Measurements from ENCODE around the gene PTCSC3. TPM values are rescaled to one million over a fixed set of nuclear protein-coding genes. Genes with fewer than 3 reads are reported as not detected.

PTCSC3 gene
- total RNA-seq, 1 donor from 2014 or later, result not detected

GRCh38 chr14:36214476-36215216, 38.1 kb upstream of the PTCSC3 start:
- no peak overlapping the region for H3K27ac Mint-ChIP-seq
- H3K9me3 Mint-ChIP-seq (ENCODE audit: low read depth), result no peaks in the 10 kb centered on the region
- no peak overlapping the region for H3K4me3 Mint-ChIP-seq (ENCODE audit: low read depth)
- H3K36me3 Mint-ChIP-seq (ENCODE audit: insufficient read depth), result no peaks in the 10 kb centered on the region
- no peak for TF ChIP-seq CTCF (IDR thresholded peaks at IDR 0.05; ENCODE audit: unreplicated experiment)
- peaks cover 100% of the 10 kb centered on the region for H3K27me3 Mint-ChIP-seq
- DNase-seq (ENCODE audit: low spot score, unreplicated experiment), result no peak
- H3K4me1 Mint-ChIP-seq (ENCODE audit: low read depth), result peaks cover 4% of the 10 kb centered on the region

DNA sequence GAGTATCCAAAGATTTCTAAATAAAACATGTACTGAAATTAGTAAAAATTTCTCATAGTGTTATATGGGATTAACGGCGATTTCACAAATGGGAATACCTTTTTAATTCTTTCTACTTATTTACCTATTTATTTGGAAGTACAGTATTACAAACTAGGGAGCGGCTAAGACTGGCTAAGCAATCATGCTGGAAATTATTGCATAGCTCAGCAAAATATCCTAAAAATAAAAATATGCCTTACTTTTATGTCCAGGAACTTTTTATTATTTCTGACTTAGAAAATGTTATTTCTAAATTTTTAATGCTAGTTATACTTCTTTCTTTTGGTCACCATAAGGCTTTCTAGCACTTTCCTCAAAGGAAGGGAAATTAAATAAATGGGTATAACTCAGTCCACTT, 36.5 kb upstream of the PTCSC3 start:
- no peak overlapping the region for H3K27ac Mint-ChIP-seq
- H3K27me3 Mint-ChIP-seq, result peaks cover 98% of the 10 kb centered on the region
- H3K4me3 Mint-ChIP-seq (ENCODE audit: low read depth), result no peak overlapping the region
- H3K4me1 Mint-ChIP-seq (ENCODE audit: low read depth), result peaks cover 10% of the 10 kb centered on the region
- no peak for TF ChIP-seq CTCF (IDR thresholded peaks at IDR 0.05; ENCODE audit: unreplicated experiment)
- H3K9me3 Mint-ChIP-seq (ENCODE audit: low read depth), result no peaks in the 10 kb centered on the region
- no peak for DNase-seq (ENCODE audit: low spot score, unreplicated experiment)
- no peaks in the 10 kb centered on the region for H3K36me3 Mint-ChIP-seq (ENCODE audit: insufficient read depth)

DNA sequence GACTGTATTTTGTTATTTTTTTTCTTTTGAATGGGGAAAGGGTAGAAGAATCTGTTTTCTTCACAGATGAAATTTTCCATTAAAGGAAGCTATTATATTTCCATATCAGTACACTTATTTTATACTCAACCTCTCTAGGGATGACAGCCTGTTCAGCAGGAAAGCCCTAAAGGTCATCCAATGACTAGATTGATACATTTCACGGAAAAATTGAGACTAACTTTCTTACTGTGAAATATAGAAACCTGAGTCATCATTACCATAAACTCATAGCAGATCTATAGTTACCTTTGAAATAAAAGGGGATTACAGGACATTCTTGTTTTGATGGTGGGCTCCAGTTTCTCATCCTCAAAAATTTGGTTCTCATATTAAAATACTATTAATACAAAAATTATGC, 36.1 kb upstream of the PTCSC3 start:
- H3K27me3 Mint-ChIP-seq, result peaks cover 98% of the 10 kb centered on the region
- no peak for TF ChIP-seq CTCF (IDR thresholded peaks at IDR 0.05; ENCODE audit: unreplicated experiment)
- H3K36me3 Mint-ChIP-seq (ENCODE audit: insufficient read depth), result no peaks in the 10 kb centered on the region
- no peak overlapping the region for H3K27ac Mint-ChIP-seq
- DNase-seq (ENCODE audit: low spot score, unreplicated experiment), result no peak
- H3K9me3 Mint-ChIP-seq (ENCODE audit: low read depth), result no peaks in the 10 kb centered on the region
- peaks cover 10% of the 10 kb centered on the region for H3K4me1 Mint-ChIP-seq (ENCODE audit: low read depth)
- H3K4me3 Mint-ChIP-seq (ENCODE audit: low read depth), result no peak overlapping the region

DNA sequence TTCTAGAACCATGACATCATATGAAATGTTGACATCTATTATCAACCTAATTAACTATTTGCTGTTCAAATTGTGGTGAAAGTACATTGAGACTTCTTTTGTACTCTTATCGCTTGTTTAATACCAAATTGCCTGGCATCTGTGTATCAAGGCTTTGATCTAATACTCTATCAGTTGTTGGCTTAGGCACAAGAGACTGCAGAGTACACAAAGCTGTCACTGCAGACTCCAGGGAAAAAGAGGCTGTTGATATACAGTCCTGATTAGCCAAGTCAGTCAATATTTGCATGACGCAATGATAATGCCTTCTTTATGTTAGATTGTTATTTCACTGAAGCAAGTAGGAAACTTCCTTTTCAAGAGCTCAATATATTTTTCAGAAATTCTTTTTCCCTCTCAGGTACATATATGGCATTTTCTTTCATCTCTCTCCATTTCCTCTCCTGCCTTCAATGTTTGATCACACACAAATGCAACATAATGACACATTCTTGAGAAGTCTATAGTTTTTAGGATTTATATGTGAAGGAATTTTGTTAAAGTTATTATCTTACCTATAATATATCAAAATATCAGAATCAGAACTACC, 32.3 kb upstream of the PTCSC3 start:
- Mint-ChIP-seq H3K27ac (no peak overlapping the region), H3K4me3 (ENCODE audit: low read depth) (no peak overlapping the region), H3K9me3 (ENCODE audit: low read depth) (no peaks in the 10 kb centered on the region), H3K36me3 (ENCODE audit: insufficient read depth) (no peaks in the 10 kb centered on the region), H3K27me3 (peaks cover 98% of the 10 kb centered on the region), H3K4me1 (ENCODE audit: low read depth) (peaks cover 8% of the 10 kb centered on the region)
- no peak for DNase-seq (ENCODE audit: low spot score, unreplicated experiment)
- no peak for TF ChIP-seq CTCF (IDR thresholded peaks at IDR 0.05; ENCODE audit: unreplicated experiment)

DNA sequence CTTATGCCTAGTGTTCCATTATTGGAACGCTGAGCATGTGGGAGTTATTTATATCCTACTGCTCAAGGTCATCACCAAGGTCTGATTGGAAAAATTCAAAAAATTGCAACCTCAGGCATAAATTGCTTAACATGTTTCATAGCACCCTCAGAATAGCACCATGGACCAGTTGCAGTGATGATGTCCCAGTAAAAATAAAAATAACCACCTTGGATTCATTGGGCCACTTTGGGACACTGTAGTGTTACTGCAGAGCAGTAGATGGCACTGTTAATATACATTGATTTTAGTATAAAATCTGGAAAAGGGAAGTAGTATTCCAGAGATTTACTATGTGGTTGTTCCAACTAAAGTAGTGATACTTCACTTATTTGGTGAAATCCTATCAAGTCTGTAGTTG, 31.0 kb upstream of the PTCSC3 start:
- H3K9me3 Mint-ChIP-seq (ENCODE audit: low read depth), result peaks cover 6% of the 10 kb centered on the region
- H3K4me1 Mint-ChIP-seq (ENCODE audit: low read depth), result peaks cover 8% of the 10 kb centered on the region
- DNase-seq (ENCODE audit: low spot score, unreplicated experiment), result no peak
- H3K27ac Mint-ChIP-seq, result no peak overlapping the region
- H3K4me3 Mint-ChIP-seq (ENCODE audit: low read depth), result no peak overlapping the region
- H3K27me3 Mint-ChIP-seq, result peaks cover 98% of the 10 kb centered on the region
- TF ChIP-seq CTCF (IDR thresholded peaks at IDR 0.05; ENCODE audit: unreplicated experiment), result peak; percentile 40
- no peaks in the 10 kb centered on the region for H3K36me3 Mint-ChIP-seq (ENCODE audit: insufficient read depth)

All from progenitor cell of endocrine pancreas (in vitro differentiated cells).